H1 (cell line): ENCODE data around the gene EIF2B2. TPM values are rescaled to one million over a fixed set of nuclear protein-coding genes. Genes with fewer than 3 reads are reported as not detected.

Experiments used
- CTCF ChIA-PET: fragments of 300-600 bp; sonication (Branson Sonifier 250); formaldehyde crosslinking; loops from one replicate; lab custom pipeline; 2021; ENCODE audit not compliant: partially characterized antibody; lab: Charles Lee
- POLR2A ChIA-PET: fragments of 300-600 bp; sonication (Branson Sonifier 250); formaldehyde crosslinking; loops from one replicate; lab custom pipeline; 2021; ENCODE audit warnings: inconsistent platforms; ENCODE audit not compliant: partially characterized antibody; lab: Charles Lee
- DNase-seq, 2 experiments: peaks; one replicate each; pipeline versions ENCODE4 v3.0.0 to v3.0.0-alpha.2; 2010 to 2022; ENCODE audit warnings: low spot score in 2 of 2, low read depth in 1 of 2, mixed read lengths in 1 of 2
- FAIRE-seq: peaks from 2 replicates; lab custom pipeline; 2011; peaks lifted over from hg19 to GRCh38; lab: Jason Lieb, UNC
- H2AFZ ChIP-seq: 2 replicates; pipeline ENCODE4 v1.8.1; 2012; ENCODE audit warnings: low read length, inconsistent platforms
- H2AK5ac ChIP-seq: 2 replicates; pipeline ENCODE4 v1.6.1; 2013; ENCODE audit warnings: low read depth, low read length
- H2BK120ac ChIP-seq: replicated peaks from 2 replicates; pipeline ENCODE3; 2013; ENCODE audit warnings: low read depth, low read length, inconsistent platforms
- H2BK12ac ChIP-seq: 2 replicates; pipeline ENCODE4 v1.6.1; 2013; ENCODE audit warnings: low read depth, low read length
- H2BK15ac ChIP-seq: 2 replicates; pipeline ENCODE4 v1.6.1; 2013; ENCODE audit warnings: low read length
- H2BK20ac ChIP-seq: 2 replicates; pipeline ENCODE4 v1.6.1; 2013; ENCODE audit warnings: low read length
- H2BK5ac ChIP-seq: 2 replicates; pipeline ENCODE4 v1.6.1; 2013; ENCODE audit warnings: low read depth, low read length
- H3K14ac ChIP-seq: 2 replicates; pipeline ENCODE4 v1.6.1; 2013; ENCODE audit warnings: inconsistent platforms; ENCODE audit not compliant: insufficient read length
- H3K18ac ChIP-seq: 2 replicates; pipeline ENCODE4 v1.6.1; 2013; ENCODE audit warnings: low read length; ENCODE audit errors: extremely low read depth
- H3K23ac ChIP-seq: 2 replicates; pipeline ENCODE4 v1.6.1; 2013; ENCODE audit warnings: inconsistent platforms; ENCODE audit not compliant: insufficient read length
- H3K23me2 ChIP-seq: 2 replicates; pipeline ENCODE4 v1.6.1; 2013; ENCODE audit warnings: low read depth, low read length
- H3K27ac ChIP-seq: 2 replicates; pipeline ENCODE4 v1.6.1; 2011; ENCODE audit warnings: low read depth, low read length, inconsistent platforms
- H3K27me3 ChIP-seq, 4 experiments: replicated peaks in 1 of 4; 1 replicate in 1 of 4; 2 replicates in 3 of 4; pipeline versions ENCODE4 v1.6.1 to v1.8.1; 2011 to 2013; ENCODE audit warnings: low read length in 3 of 4, mild to moderate bottlenecking in 3 of 4, inconsistent platforms in 2 of 4, mixed read lengths in 2 of 4, moderate library complexity in 1 of 4; ENCODE audit not compliant: control insufficient read depth in 3 of 4, insufficient read depth in 3 of 4; ENCODE audit errors: extremely low read depth in 1 of 4
- H3K36me3 ChIP-seq, 4 experiments: 2 replicates each; pipeline versions ENCODE4 v1.6.1 to v1.8.1; 2011 to 2013; ENCODE audit warnings: mild to moderate bottlenecking in 4 of 4, low read length in 3 of 4, moderate library complexity in 2 of 4, control low read depth in 1 of 4, inconsistent platforms in 1 of 4; ENCODE audit not compliant: insufficient read depth in 4 of 4, control insufficient read depth in 2 of 4
- H3K4ac ChIP-seq: replicated peaks from 2 replicates; pipeline ENCODE3; 2013; ENCODE audit warnings: low read length, low read depth, mixed read lengths, inconsistent platforms; ENCODE audit not compliant: insufficient read length
- H3K4me1 ChIP-seq, 4 experiments: replicated peaks in 1 of 4; 1 replicate in 1 of 4; 2 replicates in 3 of 4; pipeline versions ENCODE4 v1.6.1 to v1.8.1; 2011 to 2013; ENCODE audit warnings: low read length in 3 of 4, inconsistent platforms in 2 of 4, mixed read lengths in 1 of 4; ENCODE audit not compliant: insufficient read depth in 4 of 4, control insufficient read depth in 3 of 4
- H3K4me2 ChIP-seq, 2 experiments: 2 replicates each; pipeline versions ENCODE4 v1.6.1 to v1.8.1; 2011 to 2013; ENCODE audit warnings: low read depth in 2 of 2, low read length in 2 of 2, control low read depth in 1 of 2, inconsistent platforms in 1 of 2, mild to moderate bottlenecking in 1 of 2; ENCODE audit not compliant: insufficient read depth in 1 of 2
- H3K4me3 ChIP-seq, 4 experiments: fragments of 200-600, 300-600 bp in 1 of 4; sonication (generic), shearing (Covaris generic), sonication (Bioruptor Twin) in 1 of 4; 2 replicates each; pipeline versions ENCODE4 v1.5.1 to v1.8.1; 2011 to 2016; ENCODE audit warnings: low read length in 4 of 4, low read depth in 3 of 4, control low read depth in 2 of 4, inconsistent platforms in 2 of 4, mild to moderate bottlenecking in 2 of 4, mixed read lengths in 1 of 4, moderate library complexity in 1 of 4; ENCODE audit not compliant: insufficient read depth in 2 of 4; ENCODE audit errors: extremely low read depth in 1 of 4
- H3K56ac ChIP-seq: replicated peaks from 2 replicates; pipeline ENCODE3; 2013; ENCODE audit warnings: low read depth, mild to moderate bottlenecking, mixed read lengths, low read length, inconsistent platforms; ENCODE audit not compliant: insufficient read length
- H3K79me1 ChIP-seq: 2 replicates; pipeline ENCODE4 v1.6.1; 2013; ENCODE audit warnings: low read depth, low read length, control low read depth
- H3K79me2 ChIP-seq, 2 experiments: 2 replicates each; pipeline versions ENCODE4 v1.6.1 to v1.8.1; 2012 to 2013; ENCODE audit warnings: low read length in 2 of 2, mild to moderate bottlenecking in 2 of 2, inconsistent platforms in 1 of 2; ENCODE audit not compliant: insufficient read depth in 2 of 2, control insufficient read depth in 1 of 2
- H3K9ac ChIP-seq, 4 experiments: replicated peaks in 1 of 4; 1 replicate in 1 of 4; 2 replicates in 3 of 4; pipeline versions ENCODE4 v1.6.1 to v1.8.1; 2011 to 2013; ENCODE audit warnings: low read depth in 3 of 4, low read length in 3 of 4, control low read depth in 2 of 4, mild to moderate bottlenecking in 2 of 4, moderate library complexity in 2 of 4, inconsistent platforms in 1 of 4; ENCODE audit errors: extremely low read depth in 1 of 4
- H3K9me3 ChIP-seq, 2 experiments: 2 replicates each; pipeline versions ENCODE4 v1.6.1 to v1.8.1; 2012 to 2013; ENCODE audit warnings: mild to moderate bottlenecking in 2 of 2, moderate library complexity in 2 of 2, control low read depth in 1 of 2, inconsistent platforms in 1 of 2, low read depth in 1 of 2, low read length in 1 of 2, mixed read lengths in 1 of 2; ENCODE audit not compliant: insufficient read depth in 2 of 2
- H4K20me1 ChIP-seq, 2 experiments: replicated peaks in 1 of 2; 2 replicates each; pipeline versions ENCODE3 to v1.8.1; 2011 to 2013; ENCODE audit warnings: inconsistent platforms in 2 of 2, low read length in 2 of 2, mild to moderate bottlenecking in 1 of 2; ENCODE audit not compliant: insufficient read depth in 2 of 2, control insufficient read depth in 1 of 2
- H4K5ac ChIP-seq: 2 replicates; pipeline ENCODE4 v1.6.1; 2013; ENCODE audit warnings: low read length, low read depth, mixed read lengths, inconsistent platforms; ENCODE audit not compliant: insufficient read length
- H4K8ac ChIP-seq: 2 replicates; pipeline ENCODE4 v1.8.0; 2013; ENCODE audit warnings: mild to moderate bottlenecking, moderate library complexity, low read length, inconsistent platforms; ENCODE audit not compliant: insufficient read depth; ENCODE audit errors: extremely low read depth
- H4K91ac ChIP-seq: replicated peaks from 2 replicates; pipeline ENCODE3; 2013; ENCODE audit warnings: low read length, mixed read lengths, inconsistent platforms; ENCODE audit not compliant: insufficient read length
- JUND ChIP-seq: IDR thresholded peaks from 2 replicates; pipeline ENCODE4 v1.6.1; 2011; ENCODE audit warnings: mild to moderate bottlenecking, improper control_type of control experiment, low read length
- RXRA ChIP-seq: IDR thresholded peaks from 2 replicates; pipeline ENCODE4 v1.6.1; 2011; ENCODE audit warnings: low read depth, mild to moderate bottlenecking, low read length, moderate library complexity; ENCODE audit not compliant: insufficient read depth
- WGBS, 2 experiments: shearing (Covaris generic) in 1 of 2; methylation state at CpG; one replicate each; pipeline versions ENCODE4 v1.1.6 to v1.1.7; 2013 to 2015; ENCODE audit warnings: low lambda C conversion rate in 2 of 2, mixed read lengths in 2 of 2, inconsistent platforms in 1 of 2, low coverage in 1 of 2, missing lambda C conversion rate in 1 of 2; ENCODE audit not compliant: insufficient replicate concordance in 2 of 2, insufficient coverage in 1 of 2, insufficient read length in 1 of 2; ENCODE audit errors: extremely low coverage in 1 of 2, missing lambda C conversion rate in 1 of 2; 5-methylcytosine and 5-hydroxymethylcytosine counted together
- polyA plus RNA-seq, 7 experiments: library from polyadenylated mRNA; depleted of rRNA in 3 of 7; stranded (reverse) in 5 of 7; unstranded in 2 of 7; fragments of >200 nt in 5 of 7; fragments of 200-250 nt in 2 of 7; gene quantifications; 1 replicate in 5 of 7; 2 replicates in 1 of 7; 4 replicates in 1 of 7; pipeline versions ENCODE4 v1.2.1 to v1.2.3, GENCODE V29; 2011 to 2013; ENCODE audit warnings: missing spikeins in 2 of 7, mixed read lengths in 2 of 7
- total RNA-seq: library from RNA; stranded (reverse); fragmentation: NEBNext Ultra II Directional; extraction: Animal tissue kit (Norgen Biotek cat#: 25700); gene quantifications from 2 replicates; pipeline ENCODE4 v1.2.1, GENCODE V29; 2021

EIF2B2 gene
- total and polyA plus RNA-seq, 2 of the 8 experiments (the other 6 are each of a cell fraction or from before 2014, with no cell fraction given): 42.6 to 79.9 TPM

DNA sequence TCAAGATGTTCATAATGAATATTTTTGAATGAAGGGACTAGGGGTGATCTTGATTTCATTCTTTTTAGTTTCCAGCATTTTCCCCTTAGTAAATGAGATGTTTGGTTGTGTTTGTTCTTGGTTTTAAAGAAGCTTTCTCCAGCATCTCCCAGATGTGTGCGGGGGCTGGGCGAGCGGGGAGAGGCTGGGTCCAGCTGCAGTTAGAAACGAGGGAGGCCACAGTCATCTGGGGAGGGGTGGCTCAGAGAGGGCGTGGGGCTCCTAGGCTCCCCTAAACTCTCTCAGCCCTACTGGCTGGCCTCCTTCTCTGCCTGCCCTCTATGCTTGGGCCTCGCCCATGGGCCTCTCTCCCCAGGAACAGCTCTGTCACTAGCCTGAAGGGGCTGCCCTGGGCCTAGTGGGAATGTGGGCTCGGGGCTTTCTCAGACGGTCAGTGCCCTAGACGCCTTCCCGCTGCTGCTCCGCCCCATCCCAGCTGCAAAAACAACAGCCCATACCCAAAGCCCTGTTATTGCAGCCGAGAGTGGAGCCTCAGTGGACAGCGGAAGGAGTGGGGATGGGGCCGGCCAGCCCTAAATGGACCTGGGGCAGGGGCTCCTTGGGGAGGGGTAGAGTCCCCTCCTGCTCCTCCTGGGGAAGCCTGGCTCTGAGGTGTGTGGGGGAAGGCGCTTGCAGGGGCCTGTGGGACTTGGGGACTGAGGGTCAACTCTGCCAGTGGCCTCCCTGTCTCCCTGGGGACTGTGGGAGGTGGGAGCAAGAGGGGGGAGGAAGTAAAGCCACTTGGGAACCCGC lies 18.3 kb upstream of the EIF2B2 start:
- POLR2A ChIA-PET: no interaction called here
- Histone ChIP-seq H3K18ac (no peak overlapping the region), H3K23me2 (no peaks in the 10 kb centered on the region), H4K8ac (0 out of 2 replicates have a peak overlapping the region, but pooled peaks have one; percentile 87), H3K4me2 (no peak overlapping the region), H3K9me3 (no peaks in the 10 kb centered on the region), H3K4me1 (peaks cover 2 to 24% (median 20%) of the 10 kb centered on the region in 4 experiments), H3K4ac (no peak overlapping the region), H3K27ac (no peak overlapping the region), H3K4me3 (no peak overlapping the region), H4K20me1 (no peaks in the 10 kb centered on the region), H3K79me2 (no peaks in the 10 kb centered on the region), H2BK15ac (no peak overlapping the region), H3K56ac (no peak overlapping the region), H3K36me3 (no peaks in the 10 kb centered on the region), H2AK5ac (no peak overlapping the region), H3K23ac (no peak overlapping the region), H2AFZ (0 out of 2 replicates have a peak overlapping the region, but pooled peaks have one; percentile 11), H3K14ac (no peak overlapping the region), H2BK5ac (no peak overlapping the region), H4K91ac (peak overlapping the region; percentile 19), H2BK120ac (no peak overlapping the region), H3K79me1 (no peaks in the 10 kb centered on the region), H2BK12ac (no peak overlapping the region), H2BK20ac (no peak overlapping the region), H3K9ac (no peak overlapping the region), H3K27me3 (peaks cover 0 to 2% (median 0%) of the 10 kb centered on the region in 4 experiments; a peak in 1 of 7 replicates), H4K5ac (no peak overlapping the region)
- DNase-seq (no peak), FAIRE-seq (no peak)
- WGBS, 2 experiments: 92% methylated on average over 14 of the region's 16 CpGs; no CpG with 5 or more reads in 1 of the 2 experiments
- CTCF ChIA-PET: interaction anchor here (0.6 to 2.1 kb wide), 13 partner anchors 8 to 311 kb away, joined by 3 to 9 read pairs (median 3); no protein-coding TSS in a partner anchor
- TF ChIP-seq RXRA: no peak
- no peak for TF ChIP-seq JUND
